ENCODE results near the gene FGFR2. TPM values are rescaled to one million over a fixed set of nuclear protein-coding genes. Genes with fewer than 3 reads are reported as not detected.

FGFR2 gene
- total RNA-seq, 1 experiment from 2014 or later = 135 TPM

DNA sequence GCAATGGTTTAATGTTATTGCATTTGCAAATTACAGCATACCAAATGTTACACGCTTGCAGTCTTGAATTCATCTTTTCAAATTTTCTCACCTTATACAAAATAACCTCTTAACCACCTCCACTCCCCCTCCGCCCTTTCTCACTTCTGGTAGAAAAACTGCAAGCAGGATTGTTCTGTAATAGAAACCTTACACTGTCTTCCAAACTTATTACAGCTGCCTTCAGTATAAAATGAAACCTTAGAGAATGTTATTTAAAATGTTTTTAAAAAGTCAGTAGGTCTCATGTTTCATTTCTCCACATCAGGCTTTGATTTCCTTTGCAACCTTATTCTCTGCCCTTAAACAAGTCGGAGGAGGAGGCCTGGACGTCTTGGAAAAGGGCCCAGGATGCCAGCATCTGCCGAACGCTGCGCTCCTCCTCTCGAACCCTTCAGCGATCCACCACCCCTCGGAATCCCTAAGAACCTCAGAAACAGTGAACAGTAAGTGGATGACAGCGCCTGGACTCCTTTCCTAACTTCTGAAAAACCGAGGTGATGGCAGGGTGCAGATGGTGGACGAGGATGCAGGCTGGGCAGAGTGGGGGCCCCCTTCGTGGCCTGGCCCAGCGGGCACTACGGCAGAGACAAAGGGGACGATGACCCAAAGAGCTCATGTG is 74.0 kb downstream of the FGFR2 start:
- Histone ChIP-seq H3K56ac (ENCODE audit: insufficient read length, low read depth, low read length) (no peak overlapping the region), H3K23ac (ENCODE audit: insufficient read length, low read depth, low read length) (no peak overlapping the region), H2BK12ac (ENCODE audit: insufficient read length, low read depth, low read length) (no peak overlapping the region), H2AK5ac (ENCODE audit: insufficient read length, low read length) (no peak overlapping the region), H3K27ac (ENCODE audit: insufficient read length, low read depth, low read length) (no peak overlapping the region), H4K8ac (replicated peaks; ENCODE audit: insufficient read length, low read depth, low read length) (no peak overlapping the region), H3K9ac (ENCODE audit: extremely low read depth, insufficient read length, low read length) (no peak overlapping the region), H3K18ac (ENCODE audit: insufficient read length, low read depth, low read length) (no peak overlapping the region), H3K4me1 (ENCODE audit: insufficient read depth, low read length) (no peaks in the 10 kb centered on the region), H2BK20ac (ENCODE audit: low read depth, low read length, poor library complexity, severe bottlenecking) (no peak overlapping the region), H4K20me1 (ENCODE audit: control insufficient read depth, insufficient read depth, insufficient read length) (no peaks in the 10 kb centered on the region), H3K4ac (ENCODE audit: low read depth, low read length) (no peak overlapping the region), H3K23me2 (ENCODE audit: insufficient read length, low read depth, low read length, poor library complexity, severe bottlenecking) (no peaks in the 10 kb centered on the region), H3K14ac (ENCODE audit: insufficient read depth, low read length) (no peak overlapping the region), H3K79me1 (ENCODE audit: insufficient read depth, low read depth, low read length, poor library complexity, severe bottlenecking) (peaks cover 3% of the 10 kb centered on the region), H2BK5ac (ENCODE audit: insufficient read length, low read length) (no peak overlapping the region), H2BK15ac (ENCODE audit: low read depth, low read length) (no peak overlapping the region), H2AFZ (ENCODE audit: low read length) (no peak overlapping the region), H2BK120ac (ENCODE audit: low read depth, low read length, poor library complexity, severe bottlenecking) (no peak overlapping the region), H4K5ac (ENCODE audit: insufficient read length, low read depth, low read length) (no peak overlapping the region), H4K91ac (ENCODE audit: insufficient read length, low read depth, low read length) (no peak overlapping the region), H3K79me2 (ENCODE audit: insufficient read depth, low read length) (peaks cover 6% of the 10 kb centered on the region; the same call in 1 of the 2 replicates), H3K4me2 (ENCODE audit: insufficient read depth, insufficient read length, low read length) (no peak overlapping the region), H3T11ph (ENCODE audit: low read length) (no peak overlapping the region), H3K9me3 (ENCODE audit: control insufficient read depth, low read depth, low read length) (no peaks in the 10 kb centered on the region), H3K27me3 (ENCODE audit: insufficient read depth, low read length) (no peaks in the 10 kb centered on the region)
- Mint-ChIP-seq H3K27ac (peak overlapping the region; percentile 36 to 85 (median 65); a peak in 3 of 7 replicates), H3K4me1 (peaks cover 26 to 33% of the 10 kb centered on the region in 2 experiments), H3K4me3 (no peak overlapping the region), H3K27me3 (ENCODE audit: low read depth) (no peaks in the 10 kb centered on the region; the same call in 1 of the 2 replicates), H3K9me3 (no peaks in the 10 kb centered on the region), H3K36me3 (ENCODE audit: insufficient read depth in 1 of 3, low read depth in 3 of 3) (peaks cover 35 to 87% (median 85%) of the 10 kb centered on the region in 3 experiments; a peak in 6 of 7 replicates)
- TF ChIP-seq, protein P1, sequence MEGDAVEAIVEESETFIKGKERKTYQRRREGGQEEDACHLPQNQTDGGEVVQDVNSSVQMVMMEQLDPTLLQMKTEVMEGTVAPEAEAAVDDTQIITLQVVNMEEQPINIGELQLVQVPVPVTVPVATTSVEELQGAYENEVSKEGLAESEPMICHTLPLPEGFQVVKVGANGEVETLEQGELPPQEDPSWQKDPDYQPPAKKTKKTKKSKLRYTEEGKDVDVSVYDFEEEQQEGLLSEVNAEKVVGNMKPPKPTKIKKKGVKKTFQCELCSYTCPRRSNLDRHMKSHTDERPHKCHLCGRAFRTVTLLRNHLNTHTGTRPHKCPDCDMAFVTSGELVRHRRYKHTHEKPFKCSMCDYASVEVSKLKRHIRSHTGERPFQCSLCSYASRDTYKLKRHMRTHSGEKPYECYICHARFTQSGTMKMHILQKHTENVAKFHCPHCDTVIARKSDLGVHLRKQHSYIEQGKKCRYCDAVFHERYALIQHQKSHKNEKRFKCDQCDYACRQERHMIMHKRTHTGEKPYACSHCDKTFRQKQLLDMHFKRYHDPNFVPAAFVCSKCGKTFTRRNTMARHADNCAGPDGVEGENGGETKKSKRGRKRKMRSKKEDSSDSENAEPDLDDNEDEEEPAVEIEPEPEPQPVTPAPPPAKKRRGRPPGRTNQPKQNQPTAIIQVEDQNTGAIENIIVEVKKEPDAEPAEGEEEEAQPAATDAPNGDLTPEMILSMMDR (conservative IDR thresholded peaks at IDR 0.05) = no peak
- WGBS (ENCODE audit: extremely low coverage, insufficient read length, low lambda C conversion rate) = no CpG with 5 or more reads among the region's 17 CpGs
- DNase-seq = no peak

All from H9 (cell line).